Vagina (tissue), 2 donors: ENCODE results near the gene GSTA2. TPM values are rescaled to one million over a fixed set of nuclear protein-coding genes. Genes with fewer than 3 reads are reported as not detected.
A peak's percentile ranks its signal among the peaks of the same experiment; 100 is the strongest.

Source experiments
- DNase-seq, 2 donors: peaks; one replicate each; pipeline ENCODE4 v3.0.0-alpha.2; 2017; ENCODE audit errors: extremely low spot score in 2 of 2
- H3K27ac ChIP-seq: fragments of 200-600 bp; sonication (generic); one replicate; pipeline ENCODE4 v1.5.1; 2019
- H3K27me3 ChIP-seq: fragments of 200-600 bp; sonication (generic); one replicate; pipeline ENCODE4 v1.5.1; 2019
- H3K36me3 ChIP-seq, 2 donors: fragments of 200-600 bp; sonication (generic); one replicate each; pipeline ENCODE4 v1.5.1; 2017 to 2019
- H3K4me1 ChIP-seq: fragments of 200-600 bp; sonication (generic); one replicate; pipeline ENCODE4 v1.5.1; 2019
- H3K4me3 ChIP-seq, 2 donors: fragments of 200-600 bp; sonication (generic); 1 replicate in 1 of 2; 2 replicates in 1 of 2; pipeline ENCODE4 v1.5.1; 2016 to 2019
- H3K9me3 ChIP-seq: fragments of 200-600 bp; sonication (generic); one replicate; pipeline ENCODE4 v1.5.1; 2019
- CTCF ChIP-seq, 3 experiments: fragments of 450-650 bp in 2 of 3; fragments of 200-600 bp in 1 of 3; sonication (generic) in 1 of 3; IDR thresholded peaks; one replicate each; pipeline ENCODE4 v1.5.1; 2017 to 2019; ENCODE audit warnings: antibody characterized with exemption in 3 of 3, mild to moderate bottlenecking in 2 of 3, moderate library complexity in 2 of 3
- POLR2A ChIP-seq, 2 donors: fragments of 450-650 bp; IDR thresholded peaks; one replicate each; pipeline ENCODE4 v1.6.1; 2017; ENCODE audit warnings: antibody characterized with exemption in 2 of 2, mild to moderate bottlenecking in 2 of 2, moderate library complexity in 2 of 2
- POLR2AphosphoS5 ChIP-seq, 2 donors: sonication (generic); formaldehyde crosslinking; IDR thresholded peaks; one replicate each; pipeline ENCODE4 v1.9.0; 2017; ENCODE audit warnings: antibody characterized with exemption in 2 of 2, mild to moderate bottlenecking in 2 of 2, low read depth in 1 of 2; ENCODE audit not compliant: insufficient read depth in 1 of 2
- intact Hi-C: fragments of 100-400 bp; cut with DNase I; formaldehyde crosslinking; loops from one replicate; pipeline ENCODE4 v1.15.1; 2023
- total RNA-seq: library from RNA; depleted of rRNA; stranded (reverse); fragments of >200 nt; gene quantifications from one replicate; pipeline ENCODE4 v1.2.3, GENCODE V29; 2016

The GSTA2 gene
- total RNA-seq, 1 donor from 2014 or later: not detected

- Histone ChIP-seq H3K4me1 (peaks cover 18% of the 10 kb centered on the region), H3K9me3 (no peaks in the 10 kb centered on the region), H3K36me3 (no peaks in the 10 kb centered on the region), H3K27me3 (no peaks in the 10 kb centered on the region), H3K4me3 (no peak overlapping the region), H3K27ac (no peak overlapping the region)
- no peak for DNase-seq
- intact Hi-C loops: no loop called here
- TF ChIP-seq CTCF (IDR thresholded peaks at IDR 0.05) (no peak), POLR2AphosphoS5 (IDR thresholded peaks at IDR 0.05; ENCODE audit: insufficient read depth in 1 of 2, low read depth in 1 of 2) (no peak), POLR2A (IDR thresholded peaks at IDR 0.05) (no peak)
Measured at GRCh38 chr6:52728394-52728793, 34.9 kb downstream of the GSTA2 start.

- intact Hi-C loops: no loop called here
- Histone ChIP-seq H3K4me1 (peaks cover 18% of the 10 kb centered on the region), H3K9me3 (no peaks in the 10 kb centered on the region), H3K36me3 (no peaks in the 10 kb centered on the region), H3K27ac (no peak overlapping the region), H3K4me3 (no peak overlapping the region), H3K27me3 (no peaks in the 10 kb centered on the region)
- no peak for TF ChIP-seq POLR2A (IDR thresholded peaks at IDR 0.05)
- TF ChIP-seq CTCF (IDR thresholded peaks at IDR 0.05): no peak
- no peak for TF ChIP-seq POLR2AphosphoS5 (IDR thresholded peaks at IDR 0.05; ENCODE audit: insufficient read depth in 1 of 2, low read depth in 1 of 2)
- peak in 1 of 2 donors; percentile 64 for DNase-seq
Measured at GRCh38 chr6:52727908-52728307, 35.4 kb downstream of the GSTA2 start.

GRCh38 chr6:52726741-52727535 is 36.3 kb downstream of the GSTA2 start:
- H3K9me3 ChIP-seq: no peaks in the 10 kb centered on the region
- TF ChIP-seq CTCF (IDR thresholded peaks at IDR 0.05) (no peak), POLR2AphosphoS5 (IDR thresholded peaks at IDR 0.05; ENCODE audit: insufficient read depth in 1 of 2, low read depth in 1 of 2) (no peak), POLR2A (IDR thresholded peaks at IDR 0.05) (no peak)
- intact Hi-C loops: no loop called here
- no peak overlapping the region for H3K4me3 ChIP-seq
- DNase-seq: peak in 1 of 2 donors; percentile 58
- H3K36me3 ChIP-seq: no peaks in the 10 kb centered on the region
- peaks cover 18% of the 10 kb centered on the region for H3K4me1 ChIP-seq
- no peaks in the 10 kb centered on the region for H3K27me3 ChIP-seq
- no peak overlapping the region for H3K27ac ChIP-seq

- TF ChIP-seq POLR2AphosphoS5 (IDR thresholded peaks at IDR 0.05; ENCODE audit: insufficient read depth in 1 of 2, low read depth in 1 of 2) (no peak), CTCF (IDR thresholded peaks at IDR 0.05) (no peak), POLR2A (IDR thresholded peaks at IDR 0.05) (no peak)
- DNase-seq: no peak
- H3K4me3 ChIP-seq: no peak overlapping the region
- H3K27me3 ChIP-seq: no peaks in the 10 kb centered on the region
- intact Hi-C loops: no loop called here
- H3K9me3 ChIP-seq: no peaks in the 10 kb centered on the region
- H3K4me1 ChIP-seq: peaks cover 18% of the 10 kb centered on the region
- no peak overlapping the region for H3K27ac ChIP-seq
- no peaks in the 10 kb centered on the region for H3K36me3 ChIP-seq
Measured at GRCh38 chr6:52726193-52726542, 37.1 kb downstream of the GSTA2 start.

GRCh38 chr6:52725535-52726192 is 37.6 kb downstream of the GSTA2 start:
- no peak overlapping the region for H3K27ac ChIP-seq
- no peaks in the 10 kb centered on the region for H3K9me3 ChIP-seq
- no peaks in the 10 kb centered on the region for H3K27me3 ChIP-seq
- no peak overlapping the region for H3K4me3 ChIP-seq
- no peaks in the 10 kb centered on the region for H3K36me3 ChIP-seq
- DNase-seq: no peak
- no peak for TF ChIP-seq POLR2A (IDR thresholded peaks at IDR 0.05)
- TF ChIP-seq POLR2AphosphoS5 (IDR thresholded peaks at IDR 0.05; ENCODE audit: insufficient read depth in 1 of 2, low read depth in 1 of 2): peak in 1 of 2 donors; percentile 30
- peaks cover 18% of the 10 kb centered on the region for H3K4me1 ChIP-seq
- intact Hi-C loops: no loop called here
